Neural crest cell (in vitro differentiated cells): ENCODE measurements around the gene SLC26A2. TPM values are rescaled to one million over a fixed set of nuclear protein-coding genes. Genes with fewer than 3 reads are reported as not detected.

ENCODE experiments used
- DNase-seq: peaks from one replicate; pipeline ENCODE4 v3.0.0; 2021; ENCODE audit warnings: low read depth, mixed read lengths, low spot score
- H3K27ac Mint-ChIP-seq: one replicate; pipeline ENCODE4 v1.8.0; 2021; ENCODE audit warnings: mild to moderate bottlenecking, mixed read lengths; ENCODE audit not compliant: unreplicated experiment
- H3K27me3 Mint-ChIP-seq: 2 replicates; pipeline ENCODE4 v1.8.0; 2021; ENCODE audit warnings: low read depth, mild to moderate bottlenecking, mixed read lengths
- H3K36me3 Mint-ChIP-seq: 2 replicates; pipeline ENCODE4 v1.8.0; 2021; ENCODE audit warnings: low read depth, mild to moderate bottlenecking, mixed read lengths
- H3K4me1 Mint-ChIP-seq: 2 replicates; pipeline ENCODE4 v1.8.0; 2021; ENCODE audit warnings: mixed read lengths
- H3K4me3 Mint-ChIP-seq: one replicate; pipeline ENCODE4 v1.8.0; 2021; ENCODE audit warnings: mild to moderate bottlenecking, mixed read lengths
- H3K9me3 Mint-ChIP-seq: 2 replicates; pipeline ENCODE4 v1.8.0; 2021; ENCODE audit warnings: mixed read lengths
- CTCF ChIP-seq: fragments of 200-600 bp; sonication (generic); conservative IDR thresholded peaks from 2 replicates; pipeline ENCODE4 v1.5.0; 2021; ENCODE audit warnings: antibody characterized with exemption, mild to moderate bottlenecking
- total RNA-seq: library from RNA; stranded (reverse); gene quantifications from 2 replicates; pipeline ENCODE4 v1.2.1, GENCODE V29; 2021

SLC26A2 gene
- total RNA-seq, 1 donor from 2014 or later: 14.3 TPM

GRCh38 chr5:150036513-150036912 is 76.0 kb downstream of the SLC26A2 start:
- no peaks in the 10 kb centered on the region for H3K4me1 Mint-ChIP-seq
- H3K4me3 Mint-ChIP-seq: no peak overlapping the region
- no peaks in the 10 kb centered on the region for H3K27me3 Mint-ChIP-seq
- peaks cover 10% of the 10 kb centered on the region for H3K36me3 Mint-ChIP-seq
- no peaks in the 10 kb centered on the region for H3K9me3 Mint-ChIP-seq
- TF ChIP-seq CTCF: no peak
- H3K27ac Mint-ChIP-seq: no peak overlapping the region
- DNase-seq: no peak

Other genes with a start within 250 kb of the SLC26A2 start
- gene PPARGC1B, start 230.4 kb upstream of the SLC26A2 start, total RNA-seq: 1.5 and 2.1 TPM in 2 replicates
- not detected in 2 replicates for gene PDE6A, start 16.0 kb upstream of the SLC26A2 start, total RNA-seq
- 5.1 and 5.9 TPM in 2 replicates for gene TIGD6, start 39.9 kb downstream of the SLC26A2 start, total RNA-seq
- 40.4 and 44.4 TPM in 2 replicates for gene HMGXB3, start 40.0 kb downstream of the SLC26A2 start, total RNA-seq
- gene CSF1R, start 125.8 kb downstream of the SLC26A2 start, total RNA-seq: not detected in 2 replicates
- 10.8 and 15.3 TPM in 2 replicates for gene PDGFRB, start 195.1 kb downstream of the SLC26A2 start, total RNA-seq
- not detected in 2 replicates for gene CDX1, start 206.0 kb downstream of the SLC26A2 start, total RNA-seq
- not detected in 2 replicates for gene SLC6A7, start 229.3 kb downstream of the SLC26A2 start, total RNA-seq